GM12892 (cell line): ENCODE results near the gene BCAN.

Experiments used
- DNase-seq: peaks from one replicate; pipeline ENCODE4 v3.0.0; 2011; ENCODE audit not compliant: insufficient read length
- FAIRE-seq: peaks from 2 replicates; lab custom pipeline; 2011; peaks lifted over from hg19 to GRCh38; lab: Jason Lieb, UNC
- POLR2A ChIP-seq: IDR thresholded peaks from 2 replicates; pipeline ENCODE4 v1.6.1; 2011; ENCODE audit warnings: low read depth, low read length, control low read depth
- POLR2AphosphoS5 ChIP-seq: IDR thresholded peaks from 2 replicates; pipeline ENCODE4 v1.6.1; 2011; ENCODE audit warnings: low read depth, low read length, control low read depth
- TAF1 ChIP-seq: IDR thresholded peaks from 2 replicates; pipeline ENCODE4 v1.6.1; 2011; ENCODE audit warnings: low read depth, mild to moderate bottlenecking, control low read depth, low read length, borderline replicate concordance

BCAN gene

GRCh38 chr1:156676114-156676819 is 34.4 kb downstream of the BCAN start:
- no peak for DNase-seq
- FAIRE-seq = no peak
- TF ChIP-seq POLR2AphosphoS5 (no peak), TAF1 (no peak), POLR2A (no peak)

- TF ChIP-seq POLR2AphosphoS5 (no peak), POLR2A (no peak), TAF1 (no peak)
- DNase-seq (no peak), FAIRE-seq (no peak)
Observed at GRCh38 chr1:156676820-156677615, 35.1 kb downstream of the BCAN start, which contains the start of gene NES. TSS of gene NES (minus strand) at chr1:156677407. CDS start at chr1:156677264, 143 bp downstream.

- no peak for DNase-seq
- FAIRE-seq = peak; percentile 88
- TF ChIP-seq TAF1 (no peak), POLR2AphosphoS5 (no peak), POLR2A (no peak)
Observed at GRCh38 chr1:156677616-156678596, 36.0 kb downstream of the BCAN start.

GRCh38 chr1:156680056-156680455 is 38.1 kb downstream of the BCAN start:
- FAIRE-seq = no peak
- TF ChIP-seq TAF1 (no peak), POLR2AphosphoS5 (no peak), POLR2A (no peak)
- no peak for DNase-seq

- no peak for DNase-seq
- TF ChIP-seq TAF1 (no peak), POLR2AphosphoS5 (no peak), POLR2A (no peak)
- no peak for FAIRE-seq
Observed at GRCh38 chr1:156681196-156681960, 39.5 kb downstream of the BCAN start.

GRCh38 chr1:156682166-156682890 is 40.4 kb downstream of the BCAN start:
- no peak for FAIRE-seq
- TF ChIP-seq POLR2AphosphoS5 = no peak
- TF ChIP-seq POLR2A = no peak
- no peak for DNase-seq

GRCh38 chr1:156684227-156684782 is 42.4 kb downstream of the BCAN start:
- no peak for DNase-seq
- no peak for FAIRE-seq
- TF ChIP-seq POLR2A = no peak

GRCh38 chr1:156689035-156689952 is 47.4 kb downstream of the BCAN start:
- peak; percentile 74 for FAIRE-seq
- DNase-seq = peak; percentile 86
- TF ChIP-seq POLR2A (no peak), TAF1 (no peak), POLR2AphosphoS5 (no peak)

GRCh38 chr1:156689953-156690674 is 48.2 kb downstream of the BCAN start:
- FAIRE-seq = no peak
- no peak for DNase-seq
- TF ChIP-seq POLR2AphosphoS5 = no peak
